Measurements from ENCODE around the gene EXOSC3.
"Not testable (repeated sequence)": the region's sequence is repeated elsewhere in the genome, so short reads cannot be mapped to it uniquely, and the experiment has no call there.

The EXOSC3 gene

GRCh38 chr9:37784616-37785483 is at the start of gene EXOSC3:
Gene EXOSC3 (minus strand): TSS chr9:37785064. CDS start chr9:37785044, 20 bp downstream.
- peak within 1 kb of the TSS; percentile 95 for H3K9ac ChIP-seq (ENCODE audit: low read depth, low read length)
- no peaks in the 10 kb centered on the region for H3K27me3 ChIP-seq (ENCODE audit: insufficient read depth, low read length)
- H3K4me3 ChIP-seq (ENCODE audit: low read length), result peak within 1 kb of the TSS; percentile 98
- peaks cover 40% of the 10 kb centered on the region for H3K36me3 ChIP-seq (ENCODE audit: insufficient read depth, low read depth, low read length)
- no peaks in the 10 kb centered on the region; the same call in 1 of the 2 replicates for H3K4me1 ChIP-seq (ENCODE audit: insufficient read depth, low read length)
- no peaks in the 10 kb centered on the region for H3K9me3 ChIP-seq (ENCODE audit: insufficient read depth, low read depth, low read length)
- H3K27ac ChIP-seq (ENCODE audit: low read length), result no peak within 1 kb of the TSS

DNA sequence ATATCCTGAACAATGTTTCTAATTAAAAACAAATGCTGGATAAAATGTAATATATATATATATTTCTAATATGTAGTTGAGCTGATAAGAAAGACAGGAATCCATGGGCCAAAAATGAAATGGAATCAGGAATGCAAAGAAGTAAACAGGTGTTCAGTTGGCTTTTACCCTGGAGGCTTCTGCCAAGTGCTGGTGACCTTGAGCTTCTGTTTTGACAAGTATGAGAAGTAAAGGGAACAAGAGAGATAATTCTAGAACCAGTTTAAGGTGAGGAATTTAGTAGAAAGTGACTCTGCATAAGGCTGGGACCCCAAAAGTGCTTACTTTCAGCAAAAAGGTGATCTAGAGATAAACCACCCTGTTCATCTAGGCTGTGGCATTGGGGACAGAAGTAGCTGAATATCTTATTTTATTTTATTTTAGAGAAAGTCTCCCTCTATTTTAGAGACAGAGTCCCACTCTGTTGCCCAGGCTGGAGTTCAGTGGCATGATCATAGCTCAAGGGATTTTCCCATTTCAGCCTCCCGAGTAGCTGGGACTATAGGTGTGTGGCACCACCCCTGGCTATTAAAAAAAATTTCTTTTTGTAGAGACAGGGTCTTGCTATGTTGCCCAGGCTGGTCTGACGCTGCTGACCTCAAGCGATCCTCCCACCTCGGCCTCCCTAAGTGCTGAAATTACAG is 42.8 kb upstream of the EXOSC3 start:
- Histone ChIP-seq H3K36me3 (ENCODE audit: insufficient read depth, low read depth, low read length) (peaks cover 20% of the 10 kb centered on the region), H3K4me1 (ENCODE audit: insufficient read depth, low read length) (no peaks in the 10 kb centered on the region), H3K27me3 (ENCODE audit: insufficient read depth, low read length) (no peaks in the 10 kb centered on the region), H3K9ac (ENCODE audit: low read depth, low read length) (no peak overlapping the region), H3K9me3 (ENCODE audit: insufficient read depth, low read depth, low read length) (no peaks in the 10 kb centered on the region), H3K27ac (ENCODE audit: low read length) (no peak overlapping the region), H3K4me3 (ENCODE audit: low read length) (no peak overlapping the region)

DNA sequence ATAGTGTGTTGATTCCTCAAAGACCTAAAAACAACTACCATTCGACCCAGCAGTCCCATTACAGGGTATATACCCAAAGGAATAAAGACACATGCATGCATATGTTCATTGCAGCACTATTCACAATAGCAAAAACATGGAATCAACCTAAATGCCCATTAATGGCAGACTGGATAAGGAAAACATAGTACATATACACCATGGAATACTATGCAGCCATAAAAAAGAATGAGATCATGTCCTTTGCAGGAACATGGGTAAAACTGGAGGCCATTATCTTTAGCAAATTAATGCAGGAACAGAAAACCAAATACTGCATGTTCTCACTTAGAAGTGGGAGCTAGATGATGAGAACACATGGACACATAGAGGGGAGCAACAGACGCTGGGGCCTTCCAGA is 40.3 kb upstream of the EXOSC3 start:
- H3K4me1 ChIP-seq (ENCODE audit: insufficient read depth, low read length); H3K27me3 ChIP-seq (ENCODE audit: insufficient read depth, low read length); H3K27ac ChIP-seq (ENCODE audit: low read length); H3K9ac ChIP-seq (ENCODE audit: low read depth, low read length); H3K9me3 ChIP-seq (ENCODE audit: insufficient read depth, low read depth, low read length); H3K4me3 ChIP-seq (ENCODE audit: low read length): not testable (repeated sequence)
- H3K36me3 ChIP-seq (ENCODE audit: insufficient read depth, low read depth, low read length), result peaks cover 32% of the 10 kb centered on the region

GRCh38 chr9:37820142-37820541 is 35.3 kb upstream of the EXOSC3 start:
- no peaks in the 10 kb centered on the region for H3K9me3 ChIP-seq (ENCODE audit: insufficient read depth, low read depth, low read length)
- H3K27ac ChIP-seq (ENCODE audit: low read length), result no peak overlapping the region
- H3K4me3 ChIP-seq (ENCODE audit: low read length), result no peak overlapping the region
- no peak overlapping the region for H3K9ac ChIP-seq (ENCODE audit: low read depth, low read length)
- H3K27me3 ChIP-seq (ENCODE audit: insufficient read depth, low read length), result no peaks in the 10 kb centered on the region
- H3K4me1 ChIP-seq (ENCODE audit: insufficient read depth, low read length), result no peaks in the 10 kb centered on the region
- H3K36me3 ChIP-seq (ENCODE audit: insufficient read depth, low read depth, low read length), result peaks cover 25% of the 10 kb centered on the region

GRCh38 chr9:37818849-37819248 is 34.0 kb upstream of the EXOSC3 start:
- Histone ChIP-seq H3K27ac (ENCODE audit: low read length) (no peak overlapping the region), H3K4me1 (ENCODE audit: insufficient read depth, low read length) (no peaks in the 10 kb centered on the region), H3K9ac (ENCODE audit: low read depth, low read length) (no peak overlapping the region), H3K27me3 (ENCODE audit: insufficient read depth, low read length) (no peaks in the 10 kb centered on the region), H3K36me3 (ENCODE audit: insufficient read depth, low read depth, low read length) (peaks cover 19% of the 10 kb centered on the region; the same call in 1 of the 2 replicates), H3K9me3 (ENCODE audit: insufficient read depth, low read depth, low read length) (no peaks in the 10 kb centered on the region), H3K4me3 (ENCODE audit: low read length) (no peak overlapping the region)

- no peak overlapping the region for H3K4me3 ChIP-seq (ENCODE audit: low read length)
- H3K27ac ChIP-seq (ENCODE audit: low read length), result no peak overlapping the region
- no peaks in the 10 kb centered on the region for H3K36me3 ChIP-seq (ENCODE audit: insufficient read depth, low read depth, low read length)
- no peaks in the 10 kb centered on the region for H3K9me3 ChIP-seq (ENCODE audit: insufficient read depth, low read depth, low read length)
- H3K27me3 ChIP-seq (ENCODE audit: insufficient read depth, low read length), result no peaks in the 10 kb centered on the region
- H3K9ac ChIP-seq (ENCODE audit: low read depth, low read length), result no peak overlapping the region
- no peaks in the 10 kb centered on the region for H3K4me1 ChIP-seq (ENCODE audit: insufficient read depth, low read length)
These were observed 28.0 kb upstream of the EXOSC3 start for GRCh38 chr9:37812773-37813379.

GRCh38 chr9:37811906-37812476 is 27.1 kb upstream of the EXOSC3 start:
- Histone ChIP-seq H3K9me3 (ENCODE audit: insufficient read depth, low read depth, low read length) (no peaks in the 10 kb centered on the region), H3K36me3 (ENCODE audit: insufficient read depth, low read depth, low read length) (no peaks in the 10 kb centered on the region), H3K4me3 (ENCODE audit: low read length) (no peak overlapping the region), H3K27me3 (ENCODE audit: insufficient read depth, low read length) (no peaks in the 10 kb centered on the region), H3K9ac (ENCODE audit: low read depth, low read length) (no peak overlapping the region), H3K27ac (ENCODE audit: low read length) (no peak overlapping the region), H3K4me1 (ENCODE audit: insufficient read depth, low read length) (no peaks in the 10 kb centered on the region)

GRCh38 chr9:37809676-37810075 is 24.8 kb upstream of the EXOSC3 start:
- H3K4me3 ChIP-seq (ENCODE audit: low read length); H3K4me1 ChIP-seq (ENCODE audit: insufficient read depth, low read length); H3K9ac ChIP-seq (ENCODE audit: low read depth, low read length); H3K9me3 ChIP-seq (ENCODE audit: insufficient read depth, low read depth, low read length); H3K36me3 ChIP-seq (ENCODE audit: insufficient read depth, low read depth, low read length); H3K27me3 ChIP-seq (ENCODE audit: insufficient read depth, low read length); H3K27ac ChIP-seq (ENCODE audit: low read length): not testable (repeated sequence)

GRCh38 chr9:37806271-37806670 is 21.4 kb upstream of the EXOSC3 start:
- no peaks in the 10 kb centered on the region for H3K27me3 ChIP-seq (ENCODE audit: insufficient read depth, low read length)
- no peaks in the 10 kb centered on the region for H3K9me3 ChIP-seq (ENCODE audit: insufficient read depth, low read depth, low read length)
- H3K4me3 ChIP-seq (ENCODE audit: low read length), result no peak overlapping the region
- H3K4me1 ChIP-seq (ENCODE audit: insufficient read depth, low read length), result peaks cover 7% of the 10 kb centered on the region; the same call in 1 of the 2 replicates
- no peak overlapping the region for H3K27ac ChIP-seq (ENCODE audit: low read length)
- no peaks in the 10 kb centered on the region for H3K36me3 ChIP-seq (ENCODE audit: insufficient read depth, low read depth, low read length)
- no peak overlapping the region for H3K9ac ChIP-seq (ENCODE audit: low read depth, low read length)

DNA sequence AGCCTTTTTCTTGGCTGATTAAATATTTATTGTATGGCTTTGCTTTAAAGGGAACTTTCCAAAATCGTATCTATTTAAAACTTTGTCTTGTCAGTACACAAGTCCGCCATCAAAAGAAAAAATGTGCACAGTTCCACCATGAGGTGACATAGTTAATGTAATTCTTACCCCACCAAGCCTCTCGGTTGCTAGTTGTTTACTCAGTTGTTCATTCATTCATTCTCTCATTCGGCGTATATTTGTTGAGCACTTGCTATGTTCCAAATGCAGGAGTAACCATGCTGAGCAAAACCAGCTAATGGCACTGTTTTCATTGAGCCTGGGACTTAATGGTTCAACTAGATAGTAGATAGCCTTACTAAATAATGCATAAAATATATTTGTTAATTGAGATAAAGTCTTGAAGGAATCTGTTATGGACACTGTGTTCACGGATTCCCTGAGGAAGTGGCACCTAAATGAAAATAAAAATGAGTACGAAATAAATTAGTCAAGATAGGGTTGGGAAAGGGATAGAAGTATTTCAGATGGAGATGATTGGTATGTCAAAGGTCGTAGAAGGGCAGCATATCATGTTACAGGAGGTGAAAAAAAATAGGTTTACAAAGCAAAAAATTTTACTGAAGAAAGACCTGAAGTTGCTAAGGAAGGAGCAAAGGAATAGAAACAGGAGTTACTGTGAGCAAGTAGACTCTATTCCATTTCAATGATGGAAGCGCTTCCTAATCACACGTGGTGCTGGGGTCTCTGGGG is 17.3 kb upstream of the EXOSC3 start:
- Histone ChIP-seq H3K9ac (ENCODE audit: low read depth, low read length) (peak overlapping the region; percentile 92; the same call in 1 of the 2 replicates), H3K4me1 (ENCODE audit: insufficient read depth, low read length) (peaks cover 13% of the 10 kb centered on the region; the same call in 1 of the 2 replicates), H3K9me3 (ENCODE audit: insufficient read depth, low read depth, low read length) (no peaks in the 10 kb centered on the region), H3K27me3 (ENCODE audit: insufficient read depth, low read length) (no peaks in the 10 kb centered on the region), H3K4me3 (ENCODE audit: low read length) (peak overlapping the region; percentile 98), H3K36me3 (ENCODE audit: insufficient read depth, low read depth, low read length) (no peaks in the 10 kb centered on the region), H3K27ac (ENCODE audit: low read length) (no peak overlapping the region)

- peak overlapping the region; percentile 92 for H3K9ac ChIP-seq (ENCODE audit: low read depth, low read length)
- H3K27ac ChIP-seq (ENCODE audit: low read length), result peak overlapping the region; percentile 14
- H3K27me3 ChIP-seq (ENCODE audit: insufficient read depth, low read length), result no peaks in the 10 kb centered on the region
- no peaks in the 10 kb centered on the region for H3K36me3 ChIP-seq (ENCODE audit: insufficient read depth, low read depth, low read length)
- peak overlapping the region; percentile 98 for H3K4me3 ChIP-seq (ENCODE audit: low read length)
- H3K4me1 ChIP-seq (ENCODE audit: insufficient read depth, low read length), result peaks cover 13% of the 10 kb centered on the region; the same call in 1 of the 2 replicates
- no peaks in the 10 kb centered on the region for H3K9me3 ChIP-seq (ENCODE audit: insufficient read depth, low read depth, low read length)
These were observed 16.5 kb upstream of the EXOSC3 start for GRCh38 chr9:37801287-37801850.

Data from iPS-20b (cell line).